GM19455 (cell line): ENCODE measurements around the gene BUB1.
"Not testable (repeated sequence)": the region's sequence is repeated elsewhere in the genome, so short reads cannot be mapped to it uniquely, and the experiment has no call there.

ENCODE experiments used
- ATAC-seq: cut with Tn5 transposase; IDR thresholded peaks from one replicate; pipeline ENCODE4 v1.9.1; 2021; ENCODE audit not compliant: unreplicated experiment

The BUB1 gene

GRCh38 chr2:110691612-110692258, 13.9 kb upstream of the BUB1 start:
- no peak for ATAC-seq

- ATAC-seq = no peak
Observed at GRCh38 chr2:110690083-110690965, 12.5 kb upstream of the BUB1 start.

- ATAC-seq = no peak
Observed at GRCh38 chr2:110688594-110689091, 10.8 kb upstream of the BUB1 start.

- ATAC-seq = not testable (repeated sequence)
Observed at GRCh38 chr2:110687775-110688484, 10.1 kb upstream of the BUB1 start.

GRCh38 chr2:110682872-110683271, 5.0 kb upstream of the BUB1 start:
- no peak for ATAC-seq

GRCh38 chr2:110682267-110682666, 4.4 kb upstream of the BUB1 start:
- no peak for ATAC-seq

GRCh38 chr2:110680709-110681108, 2.8 kb upstream of the BUB1 start:
- no peak for ATAC-seq

- no peak for ATAC-seq
Observed at GRCh38 chr2:110679865-110680264, 2.0 kb upstream of the BUB1 start.

GRCh38 chr2:110679337-110679707, 1.5 kb upstream of the BUB1 start:
- ATAC-seq = no peak

GRCh38 chr2:110678457-110679336, 834 bp upstream of the BUB1 start:
- no peak for ATAC-seq

- ATAC-seq = no peak
Observed at GRCh38 chr2:110677080-110677479, 783 bp downstream of the BUB1 start.

GRCh38 chr2:110675679-110676078, 2.2 kb downstream of the BUB1 start:
- no peak for ATAC-seq

- peak; percentile 84 for ATAC-seq
Observed at GRCh38 chr2:110674620-110675555, 3.0 kb downstream of the BUB1 start.

GRCh38 chr2:110673201-110673600, 4.7 kb downstream of the BUB1 start:
- no peak for ATAC-seq

GRCh38 chr2:110670826-110671225, 7.0 kb downstream of the BUB1 start:
- ATAC-seq = no peak

- no peak for ATAC-seq
Observed at GRCh38 chr2:110669079-110669478, 8.8 kb downstream of the BUB1 start.

- ATAC-seq = no peak
Observed at GRCh38 chr2:110667071-110667470, 10.8 kb downstream of the BUB1 start.

- no peak for ATAC-seq
Observed at GRCh38 chr2:110664135-110664534, 13.7 kb downstream of the BUB1 start.

GRCh38 chr2:110662560-110662959, 15.3 kb downstream of the BUB1 start:
- no peak for ATAC-seq

GRCh38 chr2:110660558-110660957, 17.3 kb downstream of the BUB1 start:
- ATAC-seq = no peak
